ENCODE results near the gene MS4A13.

The MS4A13 gene

DNA sequence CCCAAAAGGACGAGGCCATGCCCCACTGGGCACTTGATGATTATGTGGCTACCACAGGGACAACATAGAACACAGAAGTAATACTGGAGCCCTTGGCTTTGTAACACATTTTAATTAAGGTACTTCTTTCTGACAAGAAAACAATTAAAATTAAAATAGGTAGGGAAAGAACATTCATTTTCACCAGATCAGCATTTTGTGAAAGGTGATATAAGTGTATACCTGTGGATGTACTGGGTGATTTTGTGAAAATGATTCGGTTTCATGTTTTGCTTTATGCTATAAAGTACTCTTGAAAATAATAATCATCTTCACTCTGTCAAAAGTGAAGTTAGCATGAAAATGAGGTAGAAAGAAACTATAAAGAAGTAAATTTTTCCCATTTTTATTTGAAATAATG, 21.7 kb upstream of the MS4A13 start:
- ChIA-PET POLR2A (no interaction called here), CTCF (interaction anchor here (1.0 kb wide), 1 partner anchor 130 kb away, joined by 3 read pairs; no protein-coding TSS in a partner anchor)
- TF ChIP-seq ZNF792 (tag by site-specific recombination; IDR thresholded peaks at IDR 0.05) (no peak), ZNF132 (tag by site-specific recombination; IDR thresholded peaks at IDR 0.05; ENCODE audit: borderline replicate concordance) (no peak), ZNF558 (tag by site-specific recombination; IDR thresholded peaks at IDR 0.05) (no peak), ELK4 (IDR thresholded peaks at IDR 0.05; ENCODE audit: borderline replicate concordance, low read depth, low read length) (no peak), KLF16 (tag by site-specific recombination; IDR thresholded peaks at IDR 0.05) (no peak), ZNF768 (tag by site-specific recombination; IDR thresholded peaks at IDR 0.05) (no peak), GLI2 (tag by site-specific recombination; IDR thresholded peaks at IDR 0.05; ENCODE audit: borderline replicate concordance, low read depth) (no peak), ZNF48 (tag by site-specific recombination; IDR thresholded peaks at IDR 0.05) (no peak), ZNF701 (tag by site-specific recombination; IDR thresholded peaks at IDR 0.05) (no peak), ZNF670 (tag by site-specific recombination; IDR thresholded peaks at IDR 0.05; ENCODE audit: low read depth) (no peak), ZNF488 (tag by site-specific recombination; IDR thresholded peaks at IDR 0.05) (no peak), ZNF521 (tag by site-specific recombination; IDR thresholded peaks at IDR 0.05) (no peak), ZNF549 (tag by site-specific recombination; IDR thresholded peaks at IDR 0.05) (no peak), KLF1 (tag by site-specific recombination; IDR thresholded peaks at IDR 0.05) (no peak), MYNN (tag by site-specific recombination; IDR thresholded peaks at IDR 0.05; ENCODE audit: borderline replicate concordance) (no peak), ZNF221 (tag by site-specific recombination; IDR thresholded peaks at IDR 0.05; ENCODE audit: borderline replicate concordance) (no peak)
- TF ChIP-seq, protein P1, sequence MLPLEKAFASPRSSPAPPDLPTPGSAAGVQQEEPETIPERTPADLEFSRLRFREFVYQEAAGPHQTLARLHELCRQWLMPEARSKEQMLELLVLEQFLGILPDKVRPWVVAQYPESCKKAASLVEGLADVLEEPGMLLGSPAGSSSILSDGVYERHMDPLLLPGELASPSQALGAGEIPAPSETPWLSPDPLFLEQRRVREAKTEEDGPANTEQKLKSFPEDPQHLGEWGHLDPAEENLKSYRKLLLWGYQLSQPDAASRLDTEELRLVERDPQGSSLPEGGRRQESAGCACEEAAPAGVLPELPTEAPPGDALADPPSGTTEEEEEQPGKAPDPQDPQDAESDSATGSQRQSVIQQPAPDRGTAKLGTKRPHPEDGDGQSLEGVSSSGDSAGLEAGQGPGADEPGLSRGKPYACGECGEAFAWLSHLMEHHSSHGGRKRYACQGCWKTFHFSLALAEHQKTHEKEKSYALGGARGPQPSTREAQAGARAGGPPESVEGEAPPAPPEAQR (tag by site-specific recombination; IDR thresholded peaks at IDR 0.05) = no peak
- TF ChIP-seq, protein P2, sequence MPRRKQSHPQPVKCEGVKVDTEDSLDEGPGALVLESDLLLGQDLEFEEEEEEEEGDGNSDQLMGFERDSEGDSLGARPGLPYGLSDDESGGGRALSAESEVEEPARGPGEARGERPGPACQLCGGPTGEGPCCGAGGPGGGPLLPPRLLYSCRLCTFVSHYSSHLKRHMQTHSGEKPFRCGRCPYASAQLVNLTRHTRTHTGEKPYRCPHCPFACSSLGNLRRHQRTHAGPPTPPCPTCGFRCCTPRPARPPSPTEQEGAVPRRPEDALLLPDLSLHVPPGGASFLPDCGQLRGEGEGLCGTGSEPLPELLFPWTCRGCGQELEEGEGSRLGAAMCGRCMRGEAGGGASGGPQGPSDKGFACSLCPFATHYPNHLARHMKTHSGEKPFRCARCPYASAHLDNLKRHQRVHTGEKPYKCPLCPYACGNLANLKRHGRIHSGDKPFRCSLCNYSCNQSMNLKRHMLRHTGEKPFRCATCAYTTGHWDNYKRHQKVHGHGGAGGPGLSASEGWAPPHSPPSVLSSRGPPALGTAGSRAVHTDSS (tag by site-specific recombination; IDR thresholded peaks at IDR 0.05) = no peak
- no peaks in the 10 kb centered on the region for H3K4me1 ChIP-seq (ENCODE audit: control insufficient read depth, insufficient read depth, low read length)
- H3K27ac ChIP-seq (ENCODE audit: extremely low read depth, low read depth, low read length) = no peak overlapping the region
- H3K9me3 ChIP-seq (ENCODE audit: control insufficient read depth, insufficient read depth, low read depth, low read length) = no peaks in the 10 kb centered on the region
- no peak overlapping the region for H3K4me3 ChIP-seq (ENCODE audit: low read depth, low read length)
- H3K36me3 ChIP-seq (ENCODE audit: control insufficient read depth in 2 of 2, insufficient read depth in 1 of 2, low read length in 2 of 2) = no peaks in the 10 kb centered on the region

DNA sequence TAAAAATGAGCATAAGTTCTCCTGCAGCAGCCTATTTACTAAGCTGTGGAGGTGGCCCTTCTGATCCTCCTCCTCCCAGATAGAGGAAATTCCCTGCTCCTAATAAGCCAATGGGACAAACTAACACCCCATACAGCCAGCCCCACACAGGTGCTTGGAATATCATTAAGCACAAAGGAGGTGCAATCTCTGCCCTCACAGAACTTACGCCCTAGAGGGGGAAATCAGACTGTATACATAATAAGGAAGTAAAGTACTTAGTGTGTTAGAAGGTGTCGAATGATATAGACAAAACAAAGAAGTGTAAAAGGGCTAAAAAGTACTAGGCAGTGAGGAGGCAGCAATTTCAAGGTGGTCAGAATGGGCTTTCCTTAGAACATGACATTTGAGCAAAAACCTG, 16.8 kb upstream of the MS4A13 start:
- ChIA-PET POLR2A (no interaction called here), CTCF (no interaction called here)
- Histone ChIP-seq H3K4me1 (ENCODE audit: control insufficient read depth, insufficient read depth, low read length) (no peaks in the 10 kb centered on the region), H3K27ac (ENCODE audit: extremely low read depth, low read depth, low read length) (no peak overlapping the region), H3K9me3 (ENCODE audit: control insufficient read depth, insufficient read depth, low read depth, low read length) (no peaks in the 10 kb centered on the region), H3K4me3 (ENCODE audit: low read depth, low read length) (no peak overlapping the region), H3K36me3 (ENCODE audit: control insufficient read depth in 2 of 2, insufficient read depth in 1 of 2, low read length in 2 of 2) (no peaks in the 10 kb centered on the region)
- TF ChIP-seq ZXDB (tag by site-specific recombination; IDR thresholded peaks at IDR 0.05) (no peak), FEZF1 (tag by site-specific recombination; IDR thresholded peaks at IDR 0.05) (no peak), ZFP69B (tag by site-specific recombination; IDR thresholded peaks at IDR 0.05) (no peak), SP3 (tag by site-specific recombination; IDR thresholded peaks at IDR 0.05) (no peak)
- TF ChIP-seq, protein P3, sequence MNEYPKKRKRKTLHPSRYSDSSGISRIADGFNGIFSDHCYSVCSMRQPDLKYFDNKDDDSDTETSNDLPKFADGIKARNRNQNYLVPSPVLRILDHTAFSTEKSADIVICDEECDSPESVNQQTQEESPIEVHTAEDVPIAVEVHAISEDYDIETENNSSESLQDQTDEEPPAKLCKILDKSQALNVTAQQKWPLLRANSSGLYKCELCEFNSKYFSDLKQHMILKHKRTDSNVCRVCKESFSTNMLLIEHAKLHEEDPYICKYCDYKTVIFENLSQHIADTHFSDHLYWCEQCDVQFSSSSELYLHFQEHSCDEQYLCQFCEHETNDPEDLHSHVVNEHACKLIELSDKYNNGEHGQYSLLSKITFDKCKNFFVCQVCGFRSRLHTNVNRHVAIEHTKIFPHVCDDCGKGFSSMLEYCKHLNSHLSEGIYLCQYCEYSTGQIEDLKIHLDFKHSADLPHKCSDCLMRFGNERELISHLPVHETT (tag by site-specific recombination; IDR thresholded peaks at IDR 0.05) = no peak

All from HEK293 (cell line).